RWPE1 (cell line): ENCODE results near the gene OR52N5.

Source experiments
- CTCF ChIA-PET: fragments of 350-600 bp; sonication (Branson Sonifier 250); formaldehyde crosslinking; extraction: SDS; loops from one replicate; lab custom pipeline; 2021; lab: Yijun Ruan, JAX
- POLR2A ChIA-PET: fragments of 400-600 bp; formaldehyde crosslinking; extraction: SDS; loops from one replicate; lab custom pipeline; 2020; ENCODE audit warnings: antibody characterized with exemption; ENCODE audit not compliant: low non-redundant PET; lab: Yijun Ruan, JAX
- DNase-seq: peaks from one replicate; pipeline ENCODE4 v3.0.0; 2012; ENCODE audit warnings: low spot score
- H3K27ac ChIP-seq: fragments of 450-650 bp; 2 replicates; pipeline ENCODE4 v1.5.1; 2017
- TF ChIP-seq, protein P1 (sequence below): fragments of 450-650 bp; conservative IDR thresholded peaks from 2 replicates; pipeline ENCODE4 v1.5.1; 2017; ENCODE audit warnings: low read depth, mild to moderate bottlenecking

The OR52N5 gene

GRCh38 chr11:5753943-5754342 is 29.2 kb downstream of the OR52N5 start, which contains the start of gene OR52N4:
TSS of gene OR52N4 (plus strand) at chr11:5754243. CDS start at chr11:5754741, 498 bp downstream.
- H3K27ac ChIP-seq, result no peak within 1 kb of the TSS
- TF ChIP-seq, protein P1, sequence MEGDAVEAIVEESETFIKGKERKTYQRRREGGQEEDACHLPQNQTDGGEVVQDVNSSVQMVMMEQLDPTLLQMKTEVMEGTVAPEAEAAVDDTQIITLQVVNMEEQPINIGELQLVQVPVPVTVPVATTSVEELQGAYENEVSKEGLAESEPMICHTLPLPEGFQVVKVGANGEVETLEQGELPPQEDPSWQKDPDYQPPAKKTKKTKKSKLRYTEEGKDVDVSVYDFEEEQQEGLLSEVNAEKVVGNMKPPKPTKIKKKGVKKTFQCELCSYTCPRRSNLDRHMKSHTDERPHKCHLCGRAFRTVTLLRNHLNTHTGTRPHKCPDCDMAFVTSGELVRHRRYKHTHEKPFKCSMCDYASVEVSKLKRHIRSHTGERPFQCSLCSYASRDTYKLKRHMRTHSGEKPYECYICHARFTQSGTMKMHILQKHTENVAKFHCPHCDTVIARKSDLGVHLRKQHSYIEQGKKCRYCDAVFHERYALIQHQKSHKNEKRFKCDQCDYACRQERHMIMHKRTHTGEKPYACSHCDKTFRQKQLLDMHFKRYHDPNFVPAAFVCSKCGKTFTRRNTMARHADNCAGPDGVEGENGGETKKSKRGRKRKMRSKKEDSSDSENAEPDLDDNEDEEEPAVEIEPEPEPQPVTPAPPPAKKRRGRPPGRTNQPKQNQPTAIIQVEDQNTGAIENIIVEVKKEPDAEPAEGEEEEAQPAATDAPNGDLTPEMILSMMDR, result no peak
- DNase-seq, result no peak
- CTCF ChIA-PET, result no interaction called here
- POLR2A ChIA-PET, result no interaction called here

GRCh38 chr11:5749836-5750235 is 33.3 kb downstream of the OR52N5 start:
- ChIA-PET CTCF (no interaction called here), POLR2A (no interaction called here)
- no peak for DNase-seq
- H3K27ac ChIP-seq, result no peak overlapping the region
- TF ChIP-seq, protein P1, result no peak

GRCh38 chr11:5746614-5747013 is 36.5 kb downstream of the OR52N5 start:
- no peak overlapping the region for H3K27ac ChIP-seq
- ChIA-PET POLR2A (no interaction called here), CTCF (no interaction called here)
- no peak for DNase-seq
- TF ChIP-seq, protein P1, result no peak

GRCh38 chr11:5738431-5738830 is 44.7 kb downstream of the OR52N5 start:
- CTCF ChIA-PET, result no interaction called here
- TF ChIP-seq, protein P1, result no peak
- DNase-seq, result no peak
- POLR2A ChIA-PET, result no interaction called here
- no peak overlapping the region for H3K27ac ChIP-seq

GRCh38 chr11:5737670-5738392 is 45.3 kb downstream of the OR52N5 start:
- TF ChIP-seq, protein P1, result no peak
- ChIA-PET CTCF (no interaction called here), POLR2A (no interaction called here)
- no peak overlapping the region for H3K27ac ChIP-seq
- no peak for DNase-seq

DNA sequence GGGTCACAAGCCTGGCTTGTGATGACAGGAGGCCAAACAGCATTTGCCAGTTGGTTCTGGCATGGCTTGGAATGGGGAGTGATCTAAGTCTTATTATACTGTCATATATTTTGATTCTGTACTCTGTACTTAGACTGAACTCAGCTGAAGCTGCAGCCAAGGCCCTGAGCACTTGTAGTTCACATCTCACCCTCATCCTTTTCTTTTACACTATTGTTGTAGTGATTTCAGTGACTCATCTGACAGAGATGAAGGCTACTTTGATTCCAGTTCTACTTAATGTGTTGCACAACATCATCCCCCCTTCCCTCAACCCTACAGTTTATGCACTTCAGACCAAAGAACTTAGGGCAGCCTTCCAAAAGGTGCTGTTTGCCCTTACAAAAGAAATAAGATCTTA is 46.1 kb downstream of the OR52N5 start:
- no peak for DNase-seq
- TF ChIP-seq, protein P1, result no peak
- POLR2A ChIA-PET, result interaction anchor here (0.6 kb wide), 1 partner anchor 10 kb away, joined by 3 read pairs; no protein-coding TSS in a partner anchor
- CTCF ChIA-PET, result no interaction called here
- no peak overlapping the region for H3K27ac ChIP-seq
